Caco-2 (cell line): Measurements from ENCODE around the gene PLXNC1. TPM values are rescaled to one million over a fixed set of nuclear protein-coding genes. Genes with fewer than 3 reads are reported as not detected.

Experiments
- BruUV-seq: library from RNA; stranded (reverse); fragments of 400-500 nt; replicated peaks from 2 replicates; lab custom pipeline; 2021; lab: Mats Ljungman, UMichigan
- CTCF ChIA-PET: fragments of 300-600 bp; sonication (Branson Sonifier 250); formaldehyde crosslinking; loops from one replicate; lab custom pipeline; 2022; ENCODE audit warnings: antibody characterized with exemption; lab: Charles Lee
- POLR2A ChIA-PET: fragments of 300-600 bp; sonication (Branson Sonifier 250); formaldehyde crosslinking; loops from one replicate; lab custom pipeline; 2022; ENCODE audit warnings: antibody characterized with exemption; lab: Charles Lee
- DNase-seq, 2 experiments: peaks; one replicate each; pipeline versions ENCODE4 v3.0.0 to v3.0.0-alpha.2; 2020 to 2022
- H3K27me3 ChIP-seq: replicated peaks from 2 replicates; pipeline ENCODE4 v1.6.0; 2011; ENCODE audit warnings: low read length; ENCODE audit not compliant: control insufficient read depth, insufficient read depth
- H3K36me3 ChIP-seq: 2 replicates; pipeline ENCODE4 v1.5.1; 2011; ENCODE audit warnings: low read length; ENCODE audit not compliant: control insufficient read depth, insufficient read depth
- H3K4me1 ChIP-seq: fragments of 250-450 bp; sonication (Bioruptor Pico); 2 replicates; pipeline ENCODE4 v1.5.1; 2020; ENCODE audit warnings: mild to moderate bottlenecking
- H3K4me3 ChIP-seq: 2 replicates; pipeline ENCODE4 v1.5.1; 2011; ENCODE audit warnings: low read depth, mild to moderate bottlenecking, control low read depth, low read length
- H3K9me3 ChIP-seq: fragments of 250-450 bp; sonication (Bioruptor Pico); 2 replicates; pipeline ENCODE4 v1.5.1; 2020; ENCODE audit warnings: mild to moderate bottlenecking, moderate library complexity
- H3K27ac Mint-ChIP-seq: one replicate; pipeline ENCODE4 v1.8.0; 2022; ENCODE audit warnings: mixed read lengths; ENCODE audit not compliant: unreplicated experiment
- H3K27me3 Mint-ChIP-seq: one replicate; pipeline ENCODE4 v1.8.0; 2022; ENCODE audit warnings: mixed read lengths; ENCODE audit not compliant: insufficient read depth, unreplicated experiment
- H3K36me3 Mint-ChIP-seq: one replicate; pipeline ENCODE4 v1.8.0; 2022; ENCODE audit warnings: mild to moderate bottlenecking, mixed read lengths; ENCODE audit not compliant: insufficient read depth, unreplicated experiment
- H3K4me1 Mint-ChIP-seq: one replicate; pipeline ENCODE4 v1.8.0; 2022; ENCODE audit warnings: low read depth, mixed read lengths; ENCODE audit not compliant: unreplicated experiment
- H3K4me3 Mint-ChIP-seq: one replicate; pipeline ENCODE4 v1.8.0; 2022; ENCODE audit warnings: mild to moderate bottlenecking, moderate library complexity, mixed read lengths; ENCODE audit not compliant: unreplicated experiment
- H3K9me3 Mint-ChIP-seq: one replicate; pipeline ENCODE4 v1.8.0; 2022; ENCODE audit warnings: mixed read lengths; ENCODE audit not compliant: unreplicated experiment
- CTCF ChIP-seq, 2 experiments: fragments of 200-600 bp in 1 of 2; IDR thresholded peaks; 1 replicate in 1 of 2; 2 replicates in 1 of 2; pipeline versions ENCODE4 v1.5.1 to v1.8.0; 2011 to 2022; ENCODE audit warnings: antibody characterized with exemption in 1 of 2, control low read depth in 1 of 2, inconsistent platforms in 1 of 2, low read depth in 1 of 2, low read length in 1 of 2, mild to moderate bottlenecking in 1 of 2, moderate library complexity in 1 of 2; ENCODE audit not compliant: insufficient read depth in 1 of 2, severe bottlenecking in 1 of 2, unreplicated experiment in 1 of 2
- intact Hi-C: fragments of 100-400 bp; cut with micrococcal nuclease; formaldehyde crosslinking; loops from one replicate; pipeline ENCODE4 v1.10.0; 2022; ENCODE audit not compliant: unreplicated experiment
- total RNA-seq: library from RNA; stranded (reverse); gene quantifications from 2 replicates; pipeline ENCODE4 v1.2.3, GENCODE V29; 2022

The PLXNC1 gene
- total RNA-seq, 1 experiment from 2014 or later, result 41.3 TPM

GRCh38 chr12:94170690-94171594 lies 22.6 kb downstream of the PLXNC1 start:
- POLR2A ChIA-PET, result no interaction called here
- no peak for TF ChIP-seq CTCF (IDR thresholded peaks at IDR 0.05; ENCODE audit: insufficient read depth in 1 of 2, low read depth in 1 of 2, low read length in 1 of 2, severe bottlenecking in 1 of 2, unreplicated experiment in 1 of 2)
- Histone ChIP-seq H3K36me3 (peaks cover 1% of the 10 kb centered on the region), H3K4me1 (peaks cover 78% of the 10 kb centered on the region), H3K9me3 (no peaks in the 10 kb centered on the region), H3K4me3 (no peak overlapping the region), H3K27me3 (no peaks in the 10 kb centered on the region)
- CTCF ChIA-PET, result no interaction called here
- no peaks in the 10 kb centered on the region for H3K9me3 Mint-ChIP-seq
- H3K4me3 Mint-ChIP-seq, result peak overlapping the region; percentile 1
- peaks cover 26% of the 10 kb centered on the region for H3K36me3 Mint-ChIP-seq
- BruUV-seq, result no TSS peak
- DNase-seq, result no peak
- intact Hi-C loops, result no loop called here
- no peaks in the 10 kb centered on the region for H3K27me3 Mint-ChIP-seq
- H3K4me1 Mint-ChIP-seq, result peaks cover 60% of the 10 kb centered on the region
- peak overlapping the region; percentile 69 for H3K27ac Mint-ChIP-seq

GRCh38 chr12:94171595-94171930 lies 23.2 kb downstream of the PLXNC1 start:
- no peak overlapping the region for H3K4me3 Mint-ChIP-seq
- Histone ChIP-seq H3K36me3 (peaks cover 3% of the 10 kb centered on the region), H3K27me3 (no peaks in the 10 kb centered on the region), H3K9me3 (no peaks in the 10 kb centered on the region), H3K4me1 (peaks cover 78% of the 10 kb centered on the region), H3K4me3 (no peak overlapping the region)
- ChIA-PET POLR2A (no interaction called here), CTCF (no interaction called here)
- no peaks in the 10 kb centered on the region for H3K27me3 Mint-ChIP-seq
- no peak for DNase-seq
- BruUV-seq, result no TSS peak
- H3K9me3 Mint-ChIP-seq, result no peaks in the 10 kb centered on the region
- H3K4me1 Mint-ChIP-seq, result peaks cover 62% of the 10 kb centered on the region
- TF ChIP-seq CTCF (IDR thresholded peaks at IDR 0.05; ENCODE audit: insufficient read depth in 1 of 2, low read depth in 1 of 2, low read length in 1 of 2, severe bottlenecking in 1 of 2, unreplicated experiment in 1 of 2), result no peak
- peaks cover 31% of the 10 kb centered on the region for H3K36me3 Mint-ChIP-seq
- intact Hi-C loops, result no loop called here
- H3K27ac Mint-ChIP-seq, result peak overlapping the region; percentile 69

GRCh38 chr12:94172031-94172430 lies 23.7 kb downstream of the PLXNC1 start:
- H3K27me3 Mint-ChIP-seq, result no peaks in the 10 kb centered on the region
- H3K4me3 Mint-ChIP-seq, result no peak overlapping the region
- DNase-seq, result no peak
- intact Hi-C loops, result no loop called here
- peaks cover 31% of the 10 kb centered on the region for H3K36me3 Mint-ChIP-seq
- no TSS peak for BruUV-seq
- H3K9me3 Mint-ChIP-seq, result peaks cover 2% of the 10 kb centered on the region
- Histone ChIP-seq H3K4me1 (peaks cover 76% of the 10 kb centered on the region), H3K27me3 (no peaks in the 10 kb centered on the region), H3K4me3 (no peak overlapping the region), H3K9me3 (no peaks in the 10 kb centered on the region), H3K36me3 (peaks cover 3% of the 10 kb centered on the region)
- H3K4me1 Mint-ChIP-seq, result peaks cover 62% of the 10 kb centered on the region
- H3K27ac Mint-ChIP-seq, result peak overlapping the region; percentile 69
- CTCF ChIA-PET, result no interaction called here
- POLR2A ChIA-PET, result interaction anchor here (0.6 kb wide), 1 partner anchor 159 kb away, joined by 6 read pairs; no protein-coding TSS in a partner anchor
- TF ChIP-seq CTCF (IDR thresholded peaks at IDR 0.05; ENCODE audit: insufficient read depth in 1 of 2, low read depth in 1 of 2, low read length in 1 of 2, severe bottlenecking in 1 of 2, unreplicated experiment in 1 of 2), result no peak
